T-cell (primary cell): ENCODE results near the gene GAS2L2. TPM values are rescaled to one million over a fixed set of nuclear protein-coding genes. Genes with fewer than 3 reads are reported as not detected.

Experiments used
- ATAC-seq, 4 experiments: fragments of 200-7000 bp in 3 of 4; fragments of 150-1000 bp in 1 of 4; cut with Tn5 transposase; replicated peaks in 1 of 4; 1 replicate in 3 of 4; 2 replicates in 1 of 4; pipeline ENCODE4 v1.10.0; 2021; ENCODE audit warnings: moderate library complexity in 3 of 4, mild to moderate bottlenecking in 2 of 4, moderate number of reproducible peaks in 1 of 4
- CTCF ChIA-PET, 2 donors: fragments of 300-600 bp; sonication (Branson Sonifier 250); formaldehyde crosslinking; loops; one replicate each; lab custom pipeline; 2022; ENCODE audit warnings: antibody characterized with exemption in 2 of 2; lab: Charles Lee
- POLR2A ChIA-PET, 2 donors: fragments of 300-600 bp; sonication (Branson Sonifier 250); formaldehyde crosslinking; loops; one replicate each; lab custom pipeline; 2022; ENCODE audit warnings: antibody characterized with exemption in 2 of 2; lab: Charles Lee
- DNase-seq, 35 experiments: peaks; one replicate each; pipeline versions ENCODE4 v3.0.0 to v3.0.0-alpha.2; 2013 to 2023
- H3K27ac ChIP-seq: one replicate; pipeline ENCODE4 v1.5.1; 2013; ENCODE audit warnings: low read length
- H3K27me3 ChIP-seq, 2 experiments: replicated peaks in 1 of 2; 1 replicate in 1 of 2; 2 replicates in 1 of 2; pipeline versions ENCODE4 v1.6.1 to v1.7.0; 2013; ENCODE audit warnings: low read length in 1 of 2, mixed read lengths in 1 of 2; ENCODE audit not compliant: control insufficient read depth in 2 of 2, insufficient read depth in 2 of 2; ENCODE audit errors: extremely low read depth in 1 of 2
- H3K36me3 ChIP-seq, 2 donors: 1 replicate in 1 of 2; 2 replicates in 1 of 2; pipeline versions ENCODE4 v1.6.1 to v1.7.0; 2013; ENCODE audit warnings: low read length in 1 of 2; ENCODE audit not compliant: control insufficient read depth in 2 of 2, insufficient read depth in 1 of 2; ENCODE audit errors: extremely low read depth in 1 of 2
- H3K4me1 ChIP-seq, 2 experiments: 1 replicate in 1 of 2; 2 replicates in 1 of 2; pipeline versions ENCODE4 v1.6.1 to v1.7.0; 2013; ENCODE audit warnings: low read length in 2 of 2, mixed read lengths in 1 of 2; ENCODE audit not compliant: insufficient read depth in 2 of 2, control insufficient read depth in 1 of 2; ENCODE audit errors: extremely low read depth in 1 of 2
- H3K4me3 ChIP-seq, 2 donors: 1 replicate in 1 of 2; 2 replicates in 1 of 2; pipeline versions ENCODE4 v1.5.1 to v1.7.0; 2013; ENCODE audit warnings: mild to moderate bottlenecking in 2 of 2, low read length in 1 of 2, moderate library complexity in 1 of 2; ENCODE audit not compliant: control insufficient read depth in 1 of 2; ENCODE audit errors: extremely low read depth in 1 of 2
- H3K9me3 ChIP-seq: 2 replicates; pipeline ENCODE4 v1.7.0; 2013
- H3K27ac Mint-ChIP-seq, 2 donors: one replicate each; pipeline ENCODE4 v1.8.0; 2020 to 2021; ENCODE audit warnings: mild to moderate bottlenecking in 2 of 2, mixed read lengths in 2 of 2
- H3K27me3 Mint-ChIP-seq, 2 donors: one replicate each; pipeline ENCODE4 v1.8.0; 2021 to 2022; ENCODE audit warnings: mixed read lengths in 2 of 2
- H3K36me3 Mint-ChIP-seq: one replicate; pipeline ENCODE4 v1.8.0; 2021; ENCODE audit warnings: mixed read lengths
- H3K4me1 Mint-ChIP-seq, 3 donors: one replicate each; pipeline ENCODE4 v1.8.0; 2020 to 2022; ENCODE audit warnings: mixed read lengths in 3 of 3, mild to moderate bottlenecking in 1 of 3
- H3K4me3 Mint-ChIP-seq, 3 donors: one replicate each; pipeline ENCODE4 v1.8.0; 2020 to 2022; ENCODE audit warnings: mild to moderate bottlenecking in 3 of 3, mixed read lengths in 3 of 3, moderate library complexity in 3 of 3
- H3K9me3 Mint-ChIP-seq, 3 donors: one replicate each; pipeline ENCODE4 v1.8.0; 2020 to 2022; ENCODE audit warnings: mixed read lengths in 3 of 3
- WGBS: methylation state at CpG from one replicate; pipeline ENCODE4 v1.1.5; 2013; ENCODE audit warnings: missing lambda C conversion rate; ENCODE audit not compliant: insufficient coverage; 5-methylcytosine and 5-hydroxymethylcytosine counted together
- total RNA-seq, 35 experiments: library from RNA in 6 of 35; stranded (reverse) in 6 of 35; fragments of 120-200 nt in 1 of 35; gene quantifications; one replicate each; pipeline versions ENCODE4 v1.2.1 to v1.2.4 and lab custom pipeline; 2013 to 2026

GAS2L2 gene
- total RNA-seq, 5 donors from 2014 or later (not counting 1 experiment from before 2014, with no cell fraction given): 0.07 to 0.26 (median 0.21) TPM; not detected in 1

DNA sequence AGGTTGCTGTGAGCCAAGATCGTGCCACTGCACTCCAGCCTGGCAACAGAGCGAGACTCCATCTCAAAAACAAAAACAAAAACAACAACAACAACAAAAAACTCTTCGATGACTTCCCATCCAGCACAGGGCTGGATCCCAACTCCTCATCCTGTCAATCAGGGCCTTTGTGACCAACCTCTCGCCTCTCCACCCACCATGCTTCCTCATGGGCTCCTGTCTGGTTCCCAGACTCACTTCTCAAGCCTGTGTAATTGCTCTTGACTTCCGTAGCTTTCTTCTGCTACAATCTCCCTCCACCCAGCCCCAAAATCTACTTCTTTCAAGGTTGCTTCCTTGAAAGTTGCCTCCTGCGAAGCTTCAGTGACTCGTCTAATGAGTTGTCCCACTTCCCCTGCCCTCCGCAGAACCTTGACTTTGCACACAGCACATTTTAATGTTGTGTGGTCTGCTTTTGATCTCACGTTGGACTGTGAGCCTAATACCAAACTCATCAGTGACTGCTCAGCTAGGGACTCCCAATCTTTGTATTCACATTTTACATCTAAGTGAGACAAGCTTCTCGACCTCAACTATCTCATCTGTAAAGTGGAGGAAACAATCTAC is 22.5 kb downstream of the GAS2L2 start:
- ATAC-seq (peak in 3 of 4 experiments; percentile 10 to 32 (median 24)), DNase-seq (no peak)
- H3K27me3 ChIP-seq: no peaks in the 10 kb centered on the region
- WGBS: 87% methylated on average over 4 of the region's 10 CpGs
- H3K9me3 ChIP-seq: no peaks in the 10 kb centered on the region
- H3K27ac ChIP-seq: no peak overlapping the region
- no peaks in the 10 kb centered on the region for H3K27me3 Mint-ChIP-seq
- H3K36me3 Mint-ChIP-seq: peaks cover 24% of the 10 kb centered on the region
- H3K4me3 Mint-ChIP-seq: peak overlapping the region; percentile 80 to 88 (median 80)
- CTCF ChIA-PET: interaction anchor here in 1 of 2 donors (0.6 to 1.6 kb wide), 3 partner anchors 17 to 74 kb away, joined by 4 to 6 read pairs (median 5); no protein-coding TSS in a partner anchor
- H3K4me1 ChIP-seq: peaks cover 8 to 21% of the 10 kb centered on the region in 2 experiments
- peak overlapping the region; percentile 20 to 81 for H3K27ac Mint-ChIP-seq
- H3K36me3 ChIP-seq: peaks cover under 1 to 14% of the 10 kb centered on the region in 2 donors
- no peaks in the 10 kb centered on the region for H3K9me3 Mint-ChIP-seq
- no peak overlapping the region for H3K4me3 ChIP-seq
- POLR2A ChIA-PET: interaction anchor here in 1 of 2 donors (0.8 kb wide), 1 partner anchor 10 kb away, joined by 3 read pairs; no protein-coding TSS in a partner anchor
- H3K4me1 Mint-ChIP-seq: peaks cover 24 to 30% (median 29%) of the 10 kb centered on the region in 3 donors

DNA sequence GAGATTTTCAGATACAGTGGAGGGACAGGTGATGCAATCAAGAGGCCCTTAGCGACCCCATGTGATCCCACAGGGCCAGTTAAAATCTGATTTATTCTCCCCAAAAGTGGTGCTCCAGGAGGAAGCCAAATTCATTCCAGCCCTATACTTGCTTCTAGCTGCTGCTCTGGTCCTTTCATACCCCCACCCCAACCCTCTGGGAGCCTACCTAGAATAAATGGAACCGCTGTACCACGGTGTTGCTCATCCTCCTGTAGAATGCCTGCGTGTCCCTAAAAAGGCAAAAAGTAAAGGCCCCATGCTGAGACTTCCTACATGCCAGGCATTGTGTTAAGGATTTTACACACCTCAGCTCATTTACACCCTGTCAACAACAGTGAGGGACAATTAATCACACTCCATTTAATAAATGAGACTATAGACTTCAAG is 23.6 kb downstream of the GAS2L2 start:
- CTCF ChIA-PET: no interaction called here
- peak overlapping the region in 1 of 3 donors; percentile 88 for H3K4me3 Mint-ChIP-seq
- Histone ChIP-seq H3K27ac (no peak overlapping the region), H3K4me1 (peaks cover 8 to 21% of the 10 kb centered on the region in 2 experiments), H3K27me3 (no peaks in the 10 kb centered on the region), H3K4me3 (no peak overlapping the region), H3K36me3 (peaks cover 3 to 25% of the 10 kb centered on the region in 2 donors), H3K9me3 (no peaks in the 10 kb centered on the region)
- H3K36me3 Mint-ChIP-seq: peaks cover 35% of the 10 kb centered on the region
- no peak for ATAC-seq
- no peaks in the 10 kb centered on the region for H3K9me3 Mint-ChIP-seq
- 96% methylated on average over 3 of the region's 4 CpGs for WGBS
- no peak overlapping the region for H3K27ac Mint-ChIP-seq
- H3K4me1 Mint-ChIP-seq: peaks cover 24 to 30% (median 29%) of the 10 kb centered on the region in 3 donors
- DNase-seq: no peak
- POLR2A ChIA-PET: no interaction called here
- no peaks in the 10 kb centered on the region for H3K27me3 Mint-ChIP-seq

- ATAC-seq (no peak), DNase-seq (no peak)
- Mint-ChIP-seq H3K27ac (no peak overlapping the region), H3K4me3 (no peak overlapping the region), H3K36me3 (peaks cover 43% of the 10 kb centered on the region), H3K9me3 (no peaks in the 10 kb centered on the region), H3K4me1 (peaks cover 24 to 30% (median 29%) of the 10 kb centered on the region in 3 donors), H3K27me3 (no peaks in the 10 kb centered on the region)
- Histone ChIP-seq H3K36me3 (peaks cover 3 to 34% of the 10 kb centered on the region in 2 donors), H3K4me3 (no peak overlapping the region), H3K9me3 (no peaks in the 10 kb centered on the region), H3K4me1 (peaks cover 8 to 21% of the 10 kb centered on the region in 2 experiments), H3K27me3 (no peaks in the 10 kb centered on the region), H3K27ac (no peak overlapping the region)
- WGBS: 100% methylated on average over 2 of the region's 3 CpGs
- ChIA-PET CTCF (interaction anchor here in 1 of 2 donors (0.9 kb wide), 1 partner anchor 35 kb away, joined by 3 read pairs; no protein-coding TSS in a partner anchor), POLR2A (no interaction called here)
Measured at GRCh38 chr17:35728551-35728950, 24.5 kb downstream of the GAS2L2 start.

GRCh38 chr17:35727635-35728034 is 25.4 kb downstream of the GAS2L2 start:
- peaks cover 48% of the 10 kb centered on the region for H3K36me3 Mint-ChIP-seq

GRCh38 chr17:35726953-35727460 is 26.0 kb downstream of the GAS2L2 start:
- Mint-ChIP-seq H3K36me3 (peaks cover 48% of the 10 kb centered on the region), H3K27me3 (no peaks in the 10 kb centered on the region), H3K9me3 (no peaks in the 10 kb centered on the region), H3K4me1 (peaks cover 16 to 23% (median 20%) of the 10 kb centered on the region in 3 donors), H3K4me3 (no peak overlapping the region), H3K27ac (no peak overlapping the region)
- CTCF ChIA-PET: interaction anchor here in 1 of 2 donors (0.6 kb wide), 1 partner anchor 531 kb away, joined by 3 read pairs; no protein-coding TSS in a partner anchor
- no peaks in the 10 kb centered on the region for H3K9me3 ChIP-seq
- DNase-seq (no peak), ATAC-seq (no peak)
- H3K27me3 ChIP-seq: no peaks in the 10 kb centered on the region
- WGBS: 93% methylated on average over 2 of the region's 5 CpGs
- no peak overlapping the region for H3K27ac ChIP-seq
- peaks cover 5 to 44% of the 10 kb centered on the region in 2 donors for H3K36me3 ChIP-seq
- H3K4me3 ChIP-seq: no peak overlapping the region
- peaks cover 8 to 19% of the 10 kb centered on the region in 2 experiments for H3K4me1 ChIP-seq
- POLR2A ChIA-PET: interaction anchor here (0.6 to 0.7 kb wide), 2 partner anchors 8 kb away, joined by 5 to 7 read pairs; no protein-coding TSS in a partner anchor

More at GRCh38 chr17:35727635-35728034, 25.4 kb downstream of the GAS2L2 start:
- CTCF ChIA-PET: interaction anchor here (0.5 to 0.9 kb wide), 3 partner anchors 36 to 1163 kb away, joined by 3 to 7 read pairs (median 5); no protein-coding TSS in a partner anchor
- no peaks in the 10 kb centered on the region for H3K9me3 Mint-ChIP-seq
- H3K4me3 ChIP-seq: no peak overlapping the region
- H3K4me1 ChIP-seq: peaks cover 8 to 21% of the 10 kb centered on the region in 2 experiments
- POLR2A ChIA-PET: no interaction called here
- peaks cover 3 to 40% of the 10 kb centered on the region in 2 donors for H3K36me3 ChIP-seq
- DNase-seq (no peak), ATAC-seq (no peak)
- no peak overlapping the region for H3K27ac Mint-ChIP-seq
- 100% methylated on average over 2 of the region's 5 CpGs for WGBS
- H3K27me3 Mint-ChIP-seq: no peaks in the 10 kb centered on the region
- H3K27me3 ChIP-seq: no peaks in the 10 kb centered on the region
- no peaks in the 10 kb centered on the region for H3K9me3 ChIP-seq
- H3K4me1 Mint-ChIP-seq: peaks cover 22 to 28% (median 26%) of the 10 kb centered on the region in 3 donors
- H3K4me3 Mint-ChIP-seq: no peak overlapping the region
- no peak overlapping the region for H3K27ac ChIP-seq
